SH-SY5Y (cell line): ENCODE results near the gene PRR20C.

Source experiments
- GATA2 ChIP-seq: IDR thresholded peaks from 2 replicates; pipeline ENCODE4 v1.6.1; 2011; ENCODE audit warnings: mild to moderate bottlenecking, low read depth, low read length
- GATA3 ChIP-seq: IDR thresholded peaks from 2 replicates; pipeline ENCODE4 v1.6.1; 2011; ENCODE audit warnings: low read depth, mild to moderate bottlenecking, low read length, moderate library complexity

GRCh38 chr13:57138988-57139387 is 14.9 kb upstream of the PRR20C start:
- TF ChIP-seq GATA2 (no peak), GATA3 (no peak)
